Right ventricle myocardium superior (tissue), 1 donor: Measurements from ENCODE around the gene COG3. TPM values are rescaled to one million over a fixed set of nuclear protein-coding genes. Genes with fewer than 3 reads are reported as not detected.

Experiments
- ATAC-seq: fragments of 200-7000 bp; cut with Tn5 transposase; one replicate; pipeline ENCODE4 v1.9.1; 2020; ENCODE audit warnings: mild to moderate bottlenecking; ENCODE audit not compliant: poor library complexity
- DNase-seq: peaks from one replicate; pipeline ENCODE4 v3.0.0-alpha.2; 2020
- intact Hi-C: fragments of 100-400 bp; cut with DNase I; formaldehyde crosslinking; loops from one replicate; pipeline ENCODE4 v1.11.2; 2022
- total RNA-seq: library from RNA; stranded (reverse); fragmentation: NEBNext Ultra II Directional; extraction: Animal tissue kit (Norgen Biotek cat#: 25700); gene quantifications from one replicate; pipeline ENCODE4 v1.2.1, GENCODE V29; 2021
- donor health status: DM: no; HTN: yes; CAD: no; lungs with severe emphysema.

The COG3 gene
- total RNA-seq, 1 donor from 2014 or later, result 12.9 TPM

DNA sequence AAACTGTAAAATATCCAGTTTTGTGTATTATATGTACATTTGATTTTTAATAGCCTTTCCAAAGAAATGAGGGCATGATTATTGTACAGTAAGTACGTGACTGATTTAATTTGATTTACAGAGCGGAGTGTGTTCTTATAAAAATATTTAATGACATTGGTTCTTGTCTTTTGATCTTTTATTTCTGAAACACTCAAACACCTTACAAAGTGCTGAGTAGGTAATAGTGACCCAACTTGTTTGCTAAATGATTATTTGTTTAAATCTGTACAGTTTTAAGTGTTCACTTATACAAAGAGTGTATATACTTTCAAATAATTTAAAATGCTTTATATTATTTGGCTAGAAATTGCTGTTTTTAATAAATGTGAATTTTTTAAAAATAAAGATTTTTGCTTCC, 71.5 kb downstream of the COG3 start:
- intact Hi-C loops, result no loop called here
- ATAC-seq (no peak), DNase-seq (no peak)

GRCh38 chr13:45537516-45537915, 72.8 kb downstream of the COG3 start:
- DNase-seq (no peak), ATAC-seq (no peak)
- intact Hi-C loops, result no loop called here

- intact Hi-C loops, result no loop called here
- ATAC-seq (no peak), DNase-seq (no peak)
Observed at GRCh38 chr13:45538382-45538781, 73.6 kb downstream of the COG3 start.

DNA sequence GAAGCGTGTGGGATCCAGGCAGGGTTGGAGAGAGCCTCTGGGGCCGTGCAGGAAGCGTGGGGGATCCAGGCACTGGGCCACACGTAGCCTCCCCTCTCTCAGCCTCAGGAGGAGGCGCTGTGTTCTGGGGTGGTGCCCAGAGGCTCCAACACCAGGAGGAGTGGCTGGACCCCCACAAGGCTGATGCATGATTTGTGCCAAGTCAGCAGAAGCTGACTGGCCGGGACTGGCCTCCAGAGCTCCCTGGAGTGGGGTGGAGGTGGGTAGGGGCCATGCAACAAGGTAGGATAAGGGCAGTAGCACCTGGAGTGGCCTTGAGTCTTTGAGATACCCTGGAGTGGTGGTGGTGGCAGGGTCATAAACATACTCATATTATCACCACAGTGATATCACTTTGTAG, 75.5 kb downstream of the COG3 start:
- DNase-seq, result no peak
- intact Hi-C loops, result no loop called here
- ATAC-seq, result no peak

- ATAC-seq (no peak), DNase-seq (no peak)
- intact Hi-C loops, result no loop called here
Observed at GRCh38 chr13:45540864-45541263, 76.1 kb downstream of the COG3 start.

DNA sequence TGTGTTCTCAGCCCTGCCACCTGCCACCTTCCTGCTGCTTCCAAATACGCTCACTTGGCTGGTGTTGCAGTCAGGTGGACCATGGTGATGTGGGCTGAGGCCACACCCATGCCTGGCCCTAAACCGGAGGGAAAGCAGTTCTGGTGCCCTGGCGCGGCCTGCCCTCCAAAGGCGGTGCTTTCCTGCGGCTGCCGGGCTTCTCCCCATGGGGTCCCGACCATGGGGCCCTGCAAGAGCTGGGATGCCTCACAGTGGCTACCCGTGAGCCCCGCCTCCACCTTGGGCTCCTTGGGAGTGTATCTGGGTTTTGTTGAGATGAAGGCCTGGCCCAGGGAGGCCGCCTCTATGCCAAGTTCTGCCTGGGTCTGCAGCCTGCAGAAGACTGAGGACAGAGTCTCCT, 77.1 kb downstream of the COG3 start:
- intact Hi-C loops, result no loop called here
- ATAC-seq, result no peak
- no peak for DNase-seq

GRCh38 chr13:45542391-45542790, 77.7 kb downstream of the COG3 start:
- no peak for DNase-seq
- intact Hi-C loops, result no loop called here
- ATAC-seq, result no peak

GRCh38 chr13:45542878-45543277, 78.1 kb downstream of the COG3 start:
- no peak for ATAC-seq

GRCh38 chr13:45544520-45544919, 79.8 kb downstream of the COG3 start:
- DNase-seq (no peak), ATAC-seq (no peak)
- intact Hi-C loops, result no loop called here

More at GRCh38 chr13:45542878-45543277, 78.1 kb downstream of the COG3 start:
- no peak for DNase-seq
- intact Hi-C loops, result no loop called here

DNA sequence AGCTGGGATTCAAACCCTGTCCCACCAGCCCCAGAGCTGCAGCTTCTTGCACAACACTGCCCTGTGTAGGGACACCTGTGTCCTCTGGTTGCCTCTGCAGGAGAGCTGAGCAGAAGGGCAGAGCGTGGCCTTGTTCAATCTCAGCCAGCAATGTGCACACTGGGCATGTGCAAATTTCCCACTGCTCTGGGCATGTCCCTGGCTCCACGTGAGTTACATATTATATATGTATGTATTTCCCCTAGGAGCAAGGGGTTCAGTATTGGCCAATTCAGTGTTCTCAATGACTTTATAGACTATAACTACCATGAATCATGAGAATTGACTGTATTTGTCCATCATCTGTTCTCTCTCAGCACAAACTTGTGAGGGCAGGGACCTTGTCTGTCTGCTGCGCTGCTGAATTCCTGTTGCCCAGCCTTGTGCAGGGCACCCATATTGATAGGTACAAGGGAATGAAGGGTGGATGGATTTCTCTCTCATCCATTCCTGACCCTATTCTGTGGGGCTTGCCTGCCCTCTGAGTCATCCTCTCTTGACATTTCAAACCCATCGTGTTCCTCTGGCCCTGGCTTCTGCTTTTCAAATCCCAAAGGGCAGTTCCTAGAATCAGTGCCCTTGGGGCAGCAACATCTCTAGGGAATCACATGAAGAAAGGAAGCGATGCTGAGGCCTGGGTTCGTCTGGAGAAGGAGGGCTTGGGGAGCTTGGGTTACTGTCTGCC, 81.1 kb downstream of the COG3 start:
- DNase-seq (no peak), ATAC-seq (no peak)
- intact Hi-C loops, result no loop called here

DNA sequence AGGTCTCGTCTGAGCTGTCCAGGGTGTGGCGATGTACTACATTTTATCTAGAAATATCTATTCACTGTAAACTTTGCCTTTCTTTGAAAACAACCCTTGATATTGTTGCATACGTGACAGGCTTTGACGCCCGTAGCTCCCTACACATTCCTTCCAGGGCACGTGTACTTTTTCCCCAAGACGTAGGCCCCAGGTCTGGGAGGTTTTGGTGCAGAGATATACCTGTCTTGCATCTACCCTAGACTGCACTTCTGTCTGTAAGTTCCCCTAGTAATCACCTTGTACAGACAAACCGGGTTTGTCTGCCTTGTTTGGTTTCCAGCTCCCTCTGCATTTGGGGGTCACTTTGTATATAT, 81.6 kb downstream of the COG3 start:
- intact Hi-C loops, result no loop called here
- DNase-seq (no peak), ATAC-seq (no peak)

DNA sequence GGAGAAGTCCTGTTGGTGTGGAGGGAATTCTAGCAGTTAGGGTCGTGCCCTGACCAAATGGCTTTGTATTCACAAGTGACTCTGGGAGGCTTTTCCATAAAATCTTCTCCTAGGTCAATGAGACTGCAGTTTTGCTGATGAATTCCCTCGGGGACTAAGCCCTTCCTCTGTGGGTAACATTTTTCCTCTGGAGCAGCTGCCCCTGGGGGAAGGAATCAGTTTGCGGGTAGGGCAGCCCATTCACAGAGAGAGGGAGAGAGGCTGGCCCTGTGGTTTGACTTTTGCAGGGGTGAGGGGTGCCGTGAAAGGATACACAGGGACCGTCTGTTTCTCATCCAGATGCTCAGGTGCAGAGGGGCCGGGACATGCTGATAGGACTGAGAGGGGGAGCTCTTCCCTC, 83.5 kb downstream of the COG3 start:
- ATAC-seq (no peak), DNase-seq (no peak)
- intact Hi-C loops, result no loop called here

- ATAC-seq (no peak), DNase-seq (no peak)
- intact Hi-C loops, result no loop called here
Observed at GRCh38 chr13:45554604-45555109, 89.9 kb downstream of the COG3 start.

- DNase-seq (no peak), ATAC-seq (no peak)
- intact Hi-C loops, result no loop called here
Observed at GRCh38 chr13:45564133-45564776, 99.5 kb downstream of the COG3 start.

DNA sequence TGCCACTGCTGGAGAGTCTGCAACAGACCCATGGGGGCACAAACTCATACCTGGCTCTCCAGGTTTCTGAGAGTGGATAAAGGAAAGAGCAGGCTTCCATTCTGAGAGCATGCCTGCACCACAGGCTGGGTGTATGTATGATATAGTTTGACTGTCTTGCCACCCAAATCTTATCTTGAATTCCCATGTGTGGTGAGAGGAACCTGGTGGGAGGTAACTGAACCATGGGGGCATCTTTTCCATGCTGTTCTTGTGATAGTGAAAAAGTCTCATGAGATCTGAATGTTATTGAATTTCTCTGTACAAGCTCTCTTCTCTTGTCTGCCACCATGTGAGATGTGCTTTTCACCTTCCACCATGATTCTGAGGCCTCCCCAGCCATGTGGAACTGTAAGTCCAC, 100.6 kb downstream of the COG3 start:
- DNase-seq (no peak), ATAC-seq (no peak)
- intact Hi-C loops, result no loop called here

DNA sequence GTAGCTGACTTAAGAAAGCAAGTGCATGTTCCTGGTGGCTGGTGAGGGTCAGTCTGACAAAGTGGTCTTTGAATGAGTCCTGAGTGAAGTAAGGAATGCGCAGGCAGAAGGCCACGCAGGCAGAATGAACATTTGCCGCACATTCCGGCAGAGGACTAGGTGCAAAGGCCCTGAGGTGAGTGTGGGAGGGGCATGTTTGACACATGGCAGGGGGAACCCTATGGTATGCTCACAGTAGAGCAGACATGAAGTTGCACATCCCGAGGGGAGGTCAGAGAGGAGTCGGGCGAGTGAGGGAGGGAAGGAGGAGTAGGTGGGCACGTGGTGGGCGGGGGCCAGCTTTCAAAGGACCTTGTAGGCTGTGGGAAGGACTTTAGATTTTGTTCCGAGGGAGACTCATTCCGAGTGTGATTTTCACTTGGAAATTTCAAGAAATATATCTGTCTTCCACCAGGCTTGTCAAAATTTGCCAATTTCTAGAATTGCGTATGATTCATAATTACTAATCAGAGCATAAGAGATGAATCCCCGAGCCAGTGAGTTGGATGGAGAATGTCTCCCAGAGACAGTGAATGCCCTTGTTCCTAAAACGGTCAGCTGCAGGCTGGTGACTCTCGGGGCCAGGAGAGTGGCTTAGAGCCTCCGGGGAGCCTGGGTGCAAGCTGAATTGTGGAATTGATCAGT, 110.5 kb downstream of the COG3 start:
- intact Hi-C loops, result no loop called here
- DNase-seq (no peak), ATAC-seq (no peak)

- ATAC-seq (no peak), DNase-seq (no peak)
- intact Hi-C loops, result no loop called here
Observed at GRCh38 chr13:45575830-45576180, 111.1 kb downstream of the COG3 start.

DNA sequence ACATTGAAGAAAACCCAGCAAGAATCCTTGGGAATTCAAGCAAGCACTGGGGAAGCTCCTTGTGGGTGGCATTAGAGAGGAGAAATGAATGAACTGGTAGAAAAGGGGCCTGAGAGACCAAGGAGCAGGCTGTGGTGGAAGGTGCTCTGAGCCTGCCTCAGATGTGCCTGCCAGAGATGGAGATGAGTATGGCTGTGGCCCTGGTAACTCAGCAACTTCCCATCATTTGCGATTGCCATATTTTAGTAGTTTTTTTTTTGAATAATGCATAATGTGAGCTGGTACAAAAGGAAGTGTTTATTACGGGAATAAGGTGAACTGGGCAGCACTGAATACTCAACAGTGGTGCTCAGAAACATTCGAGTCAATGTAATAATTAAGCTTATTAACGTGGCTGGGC, 111.7 kb downstream of the COG3 start:
- intact Hi-C loops, result no loop called here
- DNase-seq (no peak), ATAC-seq (no peak)

DNA sequence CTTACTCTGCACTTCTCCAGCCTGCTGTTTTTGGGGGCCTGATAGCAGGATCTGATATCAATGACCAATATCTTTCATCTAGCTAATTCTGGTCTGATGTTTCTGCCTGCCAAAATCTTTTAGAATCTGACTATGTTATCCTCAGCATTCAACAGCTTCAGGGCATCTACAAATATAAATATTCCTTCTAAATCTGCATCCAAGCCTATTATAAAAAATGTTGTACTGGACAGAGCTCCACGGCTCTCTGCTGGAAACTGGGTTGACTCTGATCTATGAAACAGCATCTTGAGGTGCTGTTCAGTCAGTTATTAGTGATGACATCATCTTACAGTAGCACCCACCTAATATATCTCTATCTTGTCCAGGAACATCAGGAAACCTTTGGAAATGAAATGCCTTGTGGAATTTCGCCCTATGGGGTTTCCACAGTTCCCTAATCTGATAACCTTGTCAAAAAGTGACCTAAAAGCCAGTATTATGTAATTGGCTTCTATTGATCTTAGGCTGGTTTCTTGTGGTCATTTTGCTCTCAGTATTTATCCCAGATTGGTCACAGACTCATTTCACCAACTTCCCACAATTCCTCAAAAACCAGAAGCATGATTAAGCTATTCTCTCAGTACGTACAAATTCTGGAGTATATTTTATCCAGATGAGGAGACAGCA, 117.8 kb downstream of the COG3 start:
- ATAC-seq (no peak), DNase-seq (no peak)
- intact Hi-C loops, result no loop called here

GRCh38 chr13:45584816-45585215, 120.1 kb downstream of the COG3 start:
- intact Hi-C loops, result no loop called here
- ATAC-seq (no peak), DNase-seq (no peak)
